Prostate gland (tissue), 2 donors: Measurements from ENCODE around the gene FBXO45.
"Not testable (repeated sequence)": the region's sequence is repeated elsewhere in the genome, so short reads cannot be mapped to it uniquely, and the experiment has no call there.

Experiments
- POLR2A ChIP-seq: fragments of 450-650 bp; IDR thresholded peaks from one replicate; pipeline ENCODE4 v1.6.1; 2016; ENCODE audit warnings: antibody characterized with exemption, mild to moderate bottlenecking
- POLR2AphosphoS5 ChIP-seq: sonication (generic); formaldehyde crosslinking; IDR thresholded peaks from one replicate; pipeline ENCODE4 v1.6.1; 2017; ENCODE audit warnings: antibody characterized with exemption
- TF ChIP-seq, protein P1 (sequence below), 4 experiments: fragments of 200-600 bp in 2 of 4; fragments of 450-650 bp in 2 of 4; sonication (generic) in 2 of 4; IDR thresholded peaks; 1 replicate in 3 of 4; 2 replicates in 1 of 4; pipeline ENCODE4 v1.5.1; 2016 to 2019; ENCODE audit warnings: antibody characterized with exemption in 4 of 4, mild to moderate bottlenecking in 2 of 4, moderate library complexity in 2 of 4

DNA sequence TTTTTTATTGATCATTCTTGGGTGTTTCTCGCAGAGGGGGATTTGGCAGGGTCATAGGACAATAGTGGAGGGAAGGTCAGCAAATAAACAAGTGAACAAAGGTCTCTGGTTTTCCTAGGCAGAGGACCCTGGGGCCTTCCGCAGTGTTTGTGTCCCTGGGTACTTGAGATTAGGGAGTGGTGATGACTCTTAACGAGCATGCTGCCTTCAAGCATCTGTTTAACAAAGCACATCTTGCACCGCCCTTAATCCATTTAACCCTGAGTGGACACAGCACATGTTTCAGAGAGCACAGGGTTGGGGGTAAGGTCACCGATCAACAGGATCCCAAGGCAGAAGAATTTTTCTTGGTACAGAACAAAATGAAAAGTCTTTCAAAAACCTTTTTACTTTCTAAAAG is 51.2 kb downstream of the FBXO45 start:
- TF ChIP-seq, protein P1, sequence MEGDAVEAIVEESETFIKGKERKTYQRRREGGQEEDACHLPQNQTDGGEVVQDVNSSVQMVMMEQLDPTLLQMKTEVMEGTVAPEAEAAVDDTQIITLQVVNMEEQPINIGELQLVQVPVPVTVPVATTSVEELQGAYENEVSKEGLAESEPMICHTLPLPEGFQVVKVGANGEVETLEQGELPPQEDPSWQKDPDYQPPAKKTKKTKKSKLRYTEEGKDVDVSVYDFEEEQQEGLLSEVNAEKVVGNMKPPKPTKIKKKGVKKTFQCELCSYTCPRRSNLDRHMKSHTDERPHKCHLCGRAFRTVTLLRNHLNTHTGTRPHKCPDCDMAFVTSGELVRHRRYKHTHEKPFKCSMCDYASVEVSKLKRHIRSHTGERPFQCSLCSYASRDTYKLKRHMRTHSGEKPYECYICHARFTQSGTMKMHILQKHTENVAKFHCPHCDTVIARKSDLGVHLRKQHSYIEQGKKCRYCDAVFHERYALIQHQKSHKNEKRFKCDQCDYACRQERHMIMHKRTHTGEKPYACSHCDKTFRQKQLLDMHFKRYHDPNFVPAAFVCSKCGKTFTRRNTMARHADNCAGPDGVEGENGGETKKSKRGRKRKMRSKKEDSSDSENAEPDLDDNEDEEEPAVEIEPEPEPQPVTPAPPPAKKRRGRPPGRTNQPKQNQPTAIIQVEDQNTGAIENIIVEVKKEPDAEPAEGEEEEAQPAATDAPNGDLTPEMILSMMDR (IDR thresholded peaks at IDR 0.05): not testable (repeated sequence)
- not testable (repeated sequence) for TF ChIP-seq POLR2A, POLR2AphosphoS5
